HEK293 (cell line): Measurements from ENCODE around the gene CDRT15L2.

Source experiments
- CTCF ChIA-PET: fragments of 350-600 bp; formaldehyde crosslinking; extraction: SDS; loops from one replicate; lab custom pipeline; 2021; ENCODE audit warnings: antibody characterized with exemption; lab: Yijun Ruan, JAX
- POLR2A ChIA-PET: fragments of 300-600 bp; formaldehyde crosslinking; extraction: SDS; loops from one replicate; lab custom pipeline; 2020; ENCODE audit warnings: antibody characterized with exemption, inconsistent platforms; lab: Yijun Ruan, JAX
- H3K27ac ChIP-seq: fragments of 200-500 bp; sonication (Bioruptor generic); 2 replicates; pipeline ENCODE4 v1.5.1; 2014; ENCODE audit warnings: low read depth, low read length, control low read depth, inconsistent platforms; ENCODE audit errors: extremely low read depth
- H3K36me3 ChIP-seq, 2 experiments: fragments of 200-500 bp in 1 of 2; sonication (Bioruptor generic) in 1 of 2; 1 replicate in 1 of 2; 2 replicates in 1 of 2; pipeline ENCODE4 v1.5.1; 2014 to 2017; ENCODE audit warnings: inconsistent platforms in 2 of 2, low read length in 2 of 2; ENCODE audit not compliant: control insufficient read depth in 2 of 2, insufficient read depth in 1 of 2
- H3K4me1 ChIP-seq: fragments of 200-500 bp; sonication (Bioruptor generic); 2 replicates; pipeline ENCODE4 v1.5.1; 2014; ENCODE audit warnings: mild to moderate bottlenecking, low read length, inconsistent platforms; ENCODE audit not compliant: control insufficient read depth, insufficient read depth
- H3K4me3 ChIP-seq: 2 replicates; pipeline ENCODE4 v1.5.1; 2011; ENCODE audit warnings: low read depth, mild to moderate bottlenecking, control low read depth, low read length, moderate library complexity
- H3K9me3 ChIP-seq: fragments of 200-500 bp; sonication (Bioruptor generic); 2 replicates; pipeline ENCODE4 v1.5.1; 2014; ENCODE audit warnings: low read depth, low read length, inconsistent platforms; ENCODE audit not compliant: control insufficient read depth, insufficient read depth
- AEBP2 ChIP-seq: fragments of 450-650 bp; formaldehyde crosslinking; IDR thresholded peaks from 2 replicates; pipeline ENCODE4 v1.5.1; 2016; ENCODE audit warnings: missing biosample characterization, missing genetic modification characterization, borderline replicate concordance
- BCL11B ChIP-seq: fragments of 450-650 bp; formaldehyde crosslinking; IDR thresholded peaks from 2 replicates; pipeline ENCODE4 v1.5.1; 2016; ENCODE audit warnings: low read depth, missing biosample characterization, missing genetic modification characterization
- GLIS2 ChIP-seq: fragments of 450-650 bp; formaldehyde crosslinking; IDR thresholded peaks from 2 replicates; pipeline ENCODE4 v1.5.1; 2016; ENCODE audit warnings: missing biosample characterization, missing genetic modification characterization
- KLF1 ChIP-seq: fragments of 450-650 bp; formaldehyde crosslinking; IDR thresholded peaks from 2 replicates; pipeline ENCODE4 v1.5.1; 2016; ENCODE audit warnings: missing biosample characterization, missing genetic modification characterization
- OSR2 ChIP-seq: fragments of 450-650 bp; formaldehyde crosslinking; IDR thresholded peaks from 2 replicates; pipeline ENCODE4 v1.5.1; 2016; ENCODE audit warnings: missing biosample characterization, missing genetic modification characterization
- RBAK ChIP-seq: fragments of 450-650 bp; formaldehyde crosslinking; IDR thresholded peaks from 2 replicates; pipeline ENCODE4 v1.5.1; 2016; ENCODE audit warnings: missing biosample characterization, missing genetic modification characterization
- SCRT2 ChIP-seq: fragments of 450-650 bp; formaldehyde crosslinking; IDR thresholded peaks from 2 replicates; pipeline ENCODE4 v1.5.1; 2016; ENCODE audit warnings: missing biosample characterization, missing genetic modification characterization
- SETDB1 ChIP-seq: IDR thresholded peaks from one replicate; pipeline ENCODE4 v1.6.1; 2017; ENCODE audit warnings: mild to moderate bottlenecking, low read length, moderate library complexity, mixed read lengths; ENCODE audit not compliant: insufficient read length
- ZBTB48 ChIP-seq: fragments of 450-650 bp; formaldehyde crosslinking; IDR thresholded peaks from 2 replicates; pipeline ENCODE4 v1.5.1; 2016; ENCODE audit warnings: missing biosample characterization, missing genetic modification characterization
- ZBTB6 ChIP-seq: fragments of 450-650 bp; formaldehyde crosslinking; IDR thresholded peaks from 2 replicates; pipeline ENCODE4 v1.5.1; 2017; ENCODE audit warnings: missing biosample characterization, missing genetic modification characterization
- ZBTB7A ChIP-seq: fragments of 450-650 bp; formaldehyde crosslinking; IDR thresholded peaks from 2 replicates; pipeline ENCODE4 v1.5.1; 2016; ENCODE audit warnings: low read depth, missing biosample characterization, missing genetic modification characterization
- ZIC2 ChIP-seq: fragments of 450-650 bp; formaldehyde crosslinking; IDR thresholded peaks from 2 replicates; pipeline ENCODE4 v1.5.1; 2016; ENCODE audit warnings: missing biosample characterization, missing genetic modification characterization
- ZNF132 ChIP-seq: fragments of 450-650 bp; formaldehyde crosslinking; IDR thresholded peaks from 2 replicates; pipeline ENCODE4 v1.5.1; 2017; ENCODE audit warnings: missing biosample characterization, missing genetic modification characterization, borderline replicate concordance
- ZNF311 ChIP-seq: fragments of 450-650 bp; formaldehyde crosslinking; IDR thresholded peaks from 2 replicates; pipeline ENCODE4 v1.5.1; 2017; ENCODE audit warnings: missing biosample characterization, missing genetic modification characterization, borderline replicate concordance
- ZNF366 ChIP-seq: fragments of 450-650 bp; formaldehyde crosslinking; conservative IDR thresholded peaks from 2 replicates; pipeline ENCODE4 v1.5.1; 2016; ENCODE audit warnings: missing biosample characterization, missing genetic modification characterization
- ZNF37A ChIP-seq: fragments of 450-650 bp; IDR thresholded peaks from 2 replicates; pipeline ENCODE4 v1.5.1; 2018; ENCODE audit warnings: missing biosample characterization, missing genetic modification characterization
- ZNF404 ChIP-seq: fragments of 450-650 bp; formaldehyde crosslinking; IDR thresholded peaks from 2 replicates; pipeline ENCODE4 v1.5.1; 2017; ENCODE audit warnings: missing biosample characterization, missing genetic modification characterization
- ZNF423 ChIP-seq: fragments of 450-650 bp; formaldehyde crosslinking; IDR thresholded peaks from 2 replicates; pipeline ENCODE4 v1.5.1; 2016; ENCODE audit warnings: missing biosample characterization, missing genetic modification characterization
- ZNF555 ChIP-seq: fragments of 450-650 bp; formaldehyde crosslinking; conservative IDR thresholded peaks from 2 replicates; pipeline ENCODE4 v1.5.1; 2017; ENCODE audit warnings: missing biosample characterization, mild to moderate bottlenecking, missing genetic modification characterization, inconsistent platforms
- ZNF580 ChIP-seq: fragments of 450-650 bp; formaldehyde crosslinking; IDR thresholded peaks from 2 replicates; pipeline ENCODE4 v1.5.1; 2016; ENCODE audit warnings: missing biosample characterization, missing genetic modification characterization
- ZNF626 ChIP-seq: fragments of 450-650 bp; sonication (Bioruptor Pico); formaldehyde crosslinking; IDR thresholded peaks from 2 replicates; pipeline ENCODE4 v1.5.1; 2018; ENCODE audit warnings: missing biosample characterization, missing genetic modification characterization, inconsistent platforms
- ZNF658 ChIP-seq: fragments of 450-650 bp; formaldehyde crosslinking; IDR thresholded peaks from 2 replicates; pipeline ENCODE4; 2016; ENCODE audit warnings: missing biosample characterization, missing genetic modification characterization
- ZNF670 ChIP-seq: fragments of 450-650 bp; formaldehyde crosslinking; IDR thresholded peaks from 2 replicates; pipeline ENCODE4 v1.5.1; 2016; ENCODE audit warnings: missing biosample characterization, missing genetic modification characterization, low read depth
- ZNF76 ChIP-seq: fragments of 450-650 bp; formaldehyde crosslinking; IDR thresholded peaks from 2 replicates; pipeline ENCODE4; 2016; ENCODE audit warnings: low read depth, missing biosample characterization, missing genetic modification characterization, borderline replicate concordance
- ZSCAN18 ChIP-seq: fragments of 450-650 bp; formaldehyde crosslinking; IDR thresholded peaks from 2 replicates; pipeline ENCODE4 v1.5.1; 2016; ENCODE audit warnings: missing biosample characterization, missing genetic modification characterization

Gene CDRT15L2

GRCh38 chr17:20611309-20611708, 31.8 kb downstream of the CDRT15L2 start:
- Histone ChIP-seq H3K4me1 (no peaks in the 10 kb centered on the region), H3K36me3 (no peaks in the 10 kb centered on the region), H3K9me3 (no peaks in the 10 kb centered on the region), H3K4me3 (no peak overlapping the region), H3K27ac (no peak overlapping the region)
- CTCF ChIA-PET = no interaction called here
- TF ChIP-seq GLIS2 (tag by site-specific recombination) (no peak), ZNF76 (no peak), ZNF404 (tag by site-specific recombination) (no peak), BCL11B (no peak), ZNF132 (tag by site-specific recombination) (no peak), ZBTB48 (no peak), SCRT2 (tag by site-specific recombination) (no peak), ZNF366 (tag by site-specific recombination) (no peak), OSR2 (tag by site-specific recombination) (no peak), ZBTB7A (tag by site-specific recombination) (no peak), ZNF670 (no peak), ZBTB6 (tag by site-specific recombination) (no peak), SETDB1 (no peak), ZNF37A (no peak), ZNF311 (tag by site-specific recombination) (no peak), ZNF580 (tag by site-specific recombination) (no peak), ZSCAN18 (tag by site-specific recombination) (no peak)
- POLR2A ChIA-PET = no interaction called here

GRCh38 chr17:20612635-20613034, 33.1 kb downstream of the CDRT15L2 start:
- no peak overlapping the region for H3K27ac ChIP-seq
- no peaks in the 10 kb centered on the region for H3K36me3 ChIP-seq
- H3K4me3 ChIP-seq = no peak overlapping the region
- TF ChIP-seq KLF1 (no peak), BCL11B (no peak), ZNF626 (no peak), ZNF658 (tag by site-specific recombination) (no peak), ZNF555 (tag by site-specific recombination) (no peak), ZIC2 (tag by site-specific recombination) (0 out of 2 replicates have a peak, but pooled peaks have one; percentile 9)
- TF ChIP-seq, all 188 proteins: peak for 1
- CTCF ChIA-PET = no interaction called here
- POLR2A ChIA-PET = no interaction called here
- H3K9me3 ChIP-seq = no peaks in the 10 kb centered on the region
- H3K4me1 ChIP-seq = no peaks in the 10 kb centered on the region

GRCh38 chr17:20613248-20613647, 33.7 kb downstream of the CDRT15L2 start:
- Histone ChIP-seq H3K9me3 (no peaks in the 10 kb centered on the region), H3K36me3 (no peaks in the 10 kb centered on the region), H3K4me1 (no peaks in the 10 kb centered on the region), H3K4me3 (no peak overlapping the region), H3K27ac (no peak overlapping the region)
- ChIA-PET POLR2A (no interaction called here), CTCF (no interaction called here)
- no peak for TF ChIP-seq ZSCAN18 (tag by site-specific recombination)
- TF ChIP-seq ZNF423 (tag by site-specific recombination) = no peak
- no peak for TF ChIP-seq RBAK (tag by site-specific recombination)
- no peak for TF ChIP-seq AEBP2 (tag by site-specific recombination)
